HFFc6 (cell line): ENCODE results near the gene ATP5F1D. TPM values are rescaled to one million over a fixed set of nuclear protein-coding genes. Genes with fewer than 3 reads are reported as not detected.
A peak's percentile ranks its signal among the peaks of the same experiment; 100 is the strongest.

ENCODE experiments used
- DNase-seq: peaks from one replicate; pipeline ENCODE4 v3.0.0-alpha.2; 2018
- H3K27ac Mint-ChIP-seq: 2 replicates; pipeline ENCODE4 v1.8.0; 2020; ENCODE audit warnings: mild to moderate bottlenecking, mixed read lengths
- H3K27me3 Mint-ChIP-seq: 2 replicates; pipeline ENCODE4 v1.8.0; 2021; ENCODE audit warnings: mild to moderate bottlenecking, moderate library complexity, mixed read lengths; ENCODE audit not compliant: insufficient read depth
- H3K36me3 Mint-ChIP-seq: 2 replicates; pipeline ENCODE4 v1.8.0; 2021; ENCODE audit warnings: low read depth, mixed read lengths
- H3K4me1 Mint-ChIP-seq: 2 replicates; pipeline ENCODE4 v1.8.0; 2020; ENCODE audit warnings: low read depth, mixed read lengths
- H3K4me3 Mint-ChIP-seq: 2 replicates; pipeline ENCODE4 v1.8.0; 2020; ENCODE audit warnings: mild to moderate bottlenecking, moderate library complexity, mixed read lengths
- H3K9me3 Mint-ChIP-seq: 2 replicates; pipeline ENCODE4 v1.8.0; 2020; ENCODE audit warnings: mild to moderate bottlenecking, mixed read lengths
- total RNA-seq, 6 experiments: library from RNA; stranded (reverse); fragmentation: NEBNext Ultra II Directional; extraction: Animal tissue kit (Norgen Biotek cat#: 25700); gene quantifications; 2 replicates in 1 of 6; 3 replicates in 5 of 6; pipeline ENCODE4 v1.2.3, GENCODE V29; 2021
- TF ChIP-seq, protein P1 (sequence below): fragments of 200-600 bp; sonication (generic); IDR thresholded peaks from 2 replicates; pipeline ENCODE4 v1.5.0; 2021; ENCODE audit warnings: antibody characterized with exemption, mild to moderate bottlenecking

Gene ATP5F1D
- total RNA-seq, 6 experiments from 2014 or later: 190 to 243 (median 217) TPM

DNA sequence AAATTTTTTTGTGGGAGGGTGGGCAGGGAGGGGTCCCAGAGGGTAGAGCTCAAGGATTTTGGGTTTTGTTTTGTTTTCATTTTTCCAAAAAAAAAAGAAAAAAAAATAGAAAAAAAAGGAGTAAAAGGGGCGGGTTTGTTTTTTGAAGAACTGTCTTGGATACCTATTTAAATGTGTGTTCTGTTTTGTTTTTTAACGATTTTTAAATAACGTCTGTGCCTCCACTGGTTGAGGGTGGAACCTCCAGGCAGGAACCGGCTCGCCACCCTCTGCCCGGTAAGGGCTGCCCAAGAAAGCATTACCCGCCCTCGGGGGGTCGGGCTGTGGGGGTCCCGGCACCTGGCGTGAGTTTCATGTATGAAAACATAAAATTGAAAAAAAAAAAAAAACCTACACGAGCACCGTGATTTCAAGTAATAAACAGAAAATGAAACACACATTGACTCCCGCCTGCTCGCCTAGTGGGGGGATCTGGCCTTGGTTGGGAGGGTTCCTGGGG is 17.2 kb downstream of the ATP5F1D start:
- H3K27me3 Mint-ChIP-seq: peaks cover 27% of the 10 kb centered on the region
- peak overlapping the region; percentile 71 for H3K4me3 Mint-ChIP-seq
- TF ChIP-seq, protein P1, sequence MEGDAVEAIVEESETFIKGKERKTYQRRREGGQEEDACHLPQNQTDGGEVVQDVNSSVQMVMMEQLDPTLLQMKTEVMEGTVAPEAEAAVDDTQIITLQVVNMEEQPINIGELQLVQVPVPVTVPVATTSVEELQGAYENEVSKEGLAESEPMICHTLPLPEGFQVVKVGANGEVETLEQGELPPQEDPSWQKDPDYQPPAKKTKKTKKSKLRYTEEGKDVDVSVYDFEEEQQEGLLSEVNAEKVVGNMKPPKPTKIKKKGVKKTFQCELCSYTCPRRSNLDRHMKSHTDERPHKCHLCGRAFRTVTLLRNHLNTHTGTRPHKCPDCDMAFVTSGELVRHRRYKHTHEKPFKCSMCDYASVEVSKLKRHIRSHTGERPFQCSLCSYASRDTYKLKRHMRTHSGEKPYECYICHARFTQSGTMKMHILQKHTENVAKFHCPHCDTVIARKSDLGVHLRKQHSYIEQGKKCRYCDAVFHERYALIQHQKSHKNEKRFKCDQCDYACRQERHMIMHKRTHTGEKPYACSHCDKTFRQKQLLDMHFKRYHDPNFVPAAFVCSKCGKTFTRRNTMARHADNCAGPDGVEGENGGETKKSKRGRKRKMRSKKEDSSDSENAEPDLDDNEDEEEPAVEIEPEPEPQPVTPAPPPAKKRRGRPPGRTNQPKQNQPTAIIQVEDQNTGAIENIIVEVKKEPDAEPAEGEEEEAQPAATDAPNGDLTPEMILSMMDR: no peak; the same call in 1 of the 2 replicates
- H3K4me1 Mint-ChIP-seq: peaks cover 58% of the 10 kb centered on the region
- peak; percentile 30 for DNase-seq
- peaks cover 5% of the 10 kb centered on the region; the same call in 1 of the 2 replicates for H3K36me3 Mint-ChIP-seq
- no peaks in the 10 kb centered on the region for H3K9me3 Mint-ChIP-seq
- H3K27ac Mint-ChIP-seq: peak overlapping the region; percentile 93

GRCh38 chr19:1259206-1259875 is 17.8 kb downstream of the ATP5F1D start:
- Mint-ChIP-seq H3K9me3 (no peaks in the 10 kb centered on the region), H3K27ac (peak overlapping the region; percentile 93), H3K4me1 (peaks cover 58% of the 10 kb centered on the region), H3K4me3 (peak overlapping the region; percentile 71), H3K27me3 (peaks cover 27% of the 10 kb centered on the region), H3K36me3 (peaks cover 5% of the 10 kb centered on the region; the same call in 1 of the 2 replicates)
- peak; percentile 35 for DNase-seq
- TF ChIP-seq, protein P1: no peak

DNA sequence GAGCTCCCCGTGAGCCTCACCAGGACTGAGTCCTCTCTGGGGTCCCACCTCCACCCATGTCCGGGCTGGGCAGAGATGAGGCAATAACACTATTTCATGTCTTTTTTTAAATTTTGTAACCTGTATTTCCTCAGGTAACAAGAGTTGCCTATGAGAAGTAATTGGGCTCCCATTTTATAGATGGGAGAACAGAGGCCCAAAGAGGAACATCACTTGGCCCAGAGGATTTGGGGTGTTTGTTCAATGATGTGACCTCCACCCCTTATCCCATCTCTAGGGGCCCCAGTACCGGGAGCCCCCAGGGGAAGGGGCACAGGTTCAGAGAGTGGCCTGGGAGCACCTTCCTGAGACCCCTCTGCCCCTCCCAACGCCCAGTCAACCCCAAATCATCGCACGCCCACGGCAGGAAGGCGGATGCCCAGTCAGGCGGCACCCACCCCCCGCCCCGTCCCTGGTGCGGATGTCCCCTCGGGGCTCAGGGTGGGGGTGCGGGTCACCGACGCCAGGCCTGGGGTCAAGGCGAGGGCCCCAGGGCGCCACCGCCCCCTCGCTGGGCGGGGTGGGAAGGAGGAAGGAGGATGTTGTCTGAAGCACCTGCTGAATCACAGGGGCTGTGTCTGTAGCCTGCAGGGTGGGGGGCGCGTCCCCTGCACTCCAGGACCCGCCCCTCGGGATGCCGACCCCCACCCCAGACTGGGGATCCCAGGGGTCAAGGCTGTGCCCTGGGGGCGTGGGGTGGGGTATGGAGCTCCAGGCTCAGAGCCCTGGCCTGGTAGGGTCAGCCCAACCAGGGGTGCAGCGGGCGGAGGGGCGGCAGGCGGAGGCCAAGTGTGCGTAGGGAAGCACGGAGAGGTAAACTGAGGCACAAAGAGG is 18.6 kb downstream of the ATP5F1D start:
- no peaks in the 10 kb centered on the region for H3K9me3 Mint-ChIP-seq
- H3K4me1 Mint-ChIP-seq: peaks cover 59% of the 10 kb centered on the region
- H3K27me3 Mint-ChIP-seq: peaks cover 21% of the 10 kb centered on the region
- no peak for DNase-seq
- H3K36me3 Mint-ChIP-seq: peaks cover 5% of the 10 kb centered on the region; the same call in 1 of the 2 replicates
- peak overlapping the region; percentile 93 for H3K27ac Mint-ChIP-seq
- H3K4me3 Mint-ChIP-seq: peak overlapping the region; percentile 71
- TF ChIP-seq, protein P1: no peak

GRCh38 chr19:1260749-1261537 is 19.4 kb downstream of the ATP5F1D start:
- peaks cover 5% of the 10 kb centered on the region; the same call in 1 of the 2 replicates for H3K36me3 Mint-ChIP-seq
- H3K4me3 Mint-ChIP-seq: peak overlapping the region; percentile 86
- peaks cover 67% of the 10 kb centered on the region for H3K4me1 Mint-ChIP-seq
- peak overlapping the region; percentile 96 for H3K27ac Mint-ChIP-seq
- peaks cover 21% of the 10 kb centered on the region for H3K27me3 Mint-ChIP-seq
- H3K9me3 Mint-ChIP-seq: no peaks in the 10 kb centered on the region
- TF ChIP-seq, protein P1: no peak
- DNase-seq: peak; percentile 94

GRCh38 chr19:1261538-1261797 is 19.9 kb downstream of the ATP5F1D start:
- Mint-ChIP-seq H3K4me1 (peaks cover 69% of the 10 kb centered on the region), H3K27me3 (peaks cover 21% of the 10 kb centered on the region)
- DNase-seq: no peak

More at GRCh38 chr19:1261538-1261797, 19.9 kb downstream of the ATP5F1D start:
- Mint-ChIP-seq H3K27ac (peak overlapping the region; percentile 96), H3K9me3 (no peaks in the 10 kb centered on the region), H3K4me3 (peak overlapping the region; percentile 86), H3K36me3 (peaks cover 5% of the 10 kb centered on the region; the same call in 1 of the 2 replicates)
- TF ChIP-seq, protein P1: peak; percentile 64
